Keratinocyte (primary cell): ENCODE measurements around the gene SH2B2. TPM values are rescaled to one million over a fixed set of nuclear protein-coding genes. Genes with fewer than 3 reads are reported as not detected.

Experiments used
- DNase-seq: peaks from one replicate; pipeline ENCODE4 v3.0.0-alpha.2; 2011; ENCODE audit warnings: low read depth, missing footprints, low spot score
- FAIRE-seq: peaks from 2 replicates; lab custom pipeline; 2011; peaks lifted over from hg19 to GRCh38; lab: Jason Lieb, UNC
- H2AFZ ChIP-seq: 2 replicates; pipeline ENCODE4 v1.6.0; 2012; ENCODE audit warnings: low read length, control low read depth, inconsistent platforms; ENCODE audit not compliant: control insufficient read depth
- H3K27ac ChIP-seq: 2 replicates; pipeline ENCODE4 v1.5.1; 2011; ENCODE audit warnings: low read length; ENCODE audit not compliant: control insufficient read depth, insufficient read depth
- H3K27me3 ChIP-seq: 3 replicates; pipeline ENCODE4 v1.6.0; 2011; ENCODE audit warnings: low read length; ENCODE audit not compliant: control insufficient read depth, insufficient read depth; ENCODE audit errors: extremely low read depth
- H3K36me3 ChIP-seq, 2 experiments: 2 replicates in 1 of 2; 3 replicates in 1 of 2; pipeline ENCODE4 v1.5.1; 2011; ENCODE audit warnings: low read length in 2 of 2, mild to moderate bottlenecking in 1 of 2; ENCODE audit not compliant: control insufficient read depth in 2 of 2, insufficient read depth in 2 of 2; ENCODE audit errors: extremely low read depth in 1 of 2
- H3K4me1 ChIP-seq: 3 replicates; pipeline ENCODE4 v1.5.1; 2011; ENCODE audit warnings: low read length; ENCODE audit not compliant: control insufficient read depth, insufficient read depth; ENCODE audit errors: extremely low read depth
- H3K4me2 ChIP-seq: 3 replicates; pipeline ENCODE4 v1.6.0; 2011; ENCODE audit warnings: low read depth, low read length; ENCODE audit not compliant: control insufficient read depth, insufficient read depth; ENCODE audit errors: extremely low read depth
- H3K4me3 ChIP-seq, 3 experiments: fragments of 200-600 bp in 1 of 3; sonication (generic) in 1 of 3; 2 replicates in 2 of 3; 3 replicates in 1 of 3; pipeline ENCODE4 v1.5.1; 2011 to 2016; ENCODE audit warnings: low read length in 3 of 3, mild to moderate bottlenecking in 3 of 3, control low read depth in 2 of 3, inconsistent platforms in 1 of 3, low read depth in 1 of 3, mixed read lengths in 1 of 3, mixed run types in 1 of 3, moderate library complexity in 1 of 3; ENCODE audit not compliant: control insufficient read depth in 2 of 3, insufficient read depth in 2 of 3; ENCODE audit errors: extremely low read depth in 1 of 3
- H3K79me2 ChIP-seq: 2 replicates; pipeline ENCODE4 v1.6.0; 2012; ENCODE audit warnings: low read length; ENCODE audit not compliant: control insufficient read depth, insufficient read depth
- H3K9ac ChIP-seq: 3 replicates; pipeline ENCODE4 v1.6.0; 2011; ENCODE audit warnings: low read length; ENCODE audit not compliant: control insufficient read depth, insufficient read depth; ENCODE audit errors: extremely low read depth
- H3K9me1 ChIP-seq: 3 replicates; pipeline ENCODE4 v1.6.0; 2011; ENCODE audit warnings: low read length; ENCODE audit not compliant: control insufficient read depth, insufficient read depth; ENCODE audit errors: extremely low read depth
- H3K9me3 ChIP-seq: 2 replicates; pipeline ENCODE4 v1.5.1; 2012; ENCODE audit warnings: low read depth, low read length; ENCODE audit not compliant: control insufficient read depth
- H4K20me1 ChIP-seq: 3 replicates; pipeline ENCODE4 v1.6.0; 2011; ENCODE audit warnings: low read length; ENCODE audit not compliant: control insufficient read depth, insufficient read depth; ENCODE audit errors: extremely low read depth
- EZH2 ChIP-seq: IDR thresholded peaks from one replicate; pipeline ENCODE4 v1.6.1; 2012; ENCODE audit warnings: inconsistent platforms, mild to moderate bottlenecking, low read length, moderate library complexity
- dilution Hi-C: fragments of 300-500 bp; cut with MboI; formaldehyde crosslinking; loops from one replicate; pipeline ENCODE4 v1.7.0; 2020; ENCODE audit warnings: low sequenced_read_pairs; ENCODE audit not compliant: extremely low pct_ligation_motif_present
- polyA plus RNA-seq, 5 experiments: library from polyadenylated mRNA; depleted of rRNA in 3 of 5; stranded (reverse) in 3 of 5; stranded (forward) in 1 of 5; unstranded in 1 of 5; fragments of >200 nt; gene quantifications; 1 replicate in 1 of 5; 2 replicates in 3 of 5; 3 replicates in 1 of 5; pipeline versions ENCODE4 v1.2.1 to v1.2.3, GENCODE V29; 2011 to 2012; ENCODE audit warnings: missing spikeins in 2 of 5, low read depth in 1 of 5, low replicate concordance in 1 of 5
- TF ChIP-seq, protein P1 (sequence below), 3 experiments: IDR thresholded peaks in 1 of 3; conservative IDR thresholded peaks in 1 of 3; optimal IDR thresholded peaks in 1 of 3; 2 replicates in 2 of 3; 3 replicates in 1 of 3; pipeline versions ENCODE3 to v1.5.1; 2011; ENCODE audit warnings: low read length in 3 of 3, mild to moderate bottlenecking in 3 of 3, moderate library complexity in 2 of 3, control low read depth in 1 of 3, inconsistent platforms in 1 of 3; ENCODE audit not compliant: insufficient read depth in 2 of 3; ENCODE audit errors: extremely low read depth in 1 of 3

SH2B2 gene
- polyA plus RNA-seq, 1 donor (not counting 4 experiments of a cell fraction or from before 2014, with no cell fraction given): 0.59 TPM

DNA sequence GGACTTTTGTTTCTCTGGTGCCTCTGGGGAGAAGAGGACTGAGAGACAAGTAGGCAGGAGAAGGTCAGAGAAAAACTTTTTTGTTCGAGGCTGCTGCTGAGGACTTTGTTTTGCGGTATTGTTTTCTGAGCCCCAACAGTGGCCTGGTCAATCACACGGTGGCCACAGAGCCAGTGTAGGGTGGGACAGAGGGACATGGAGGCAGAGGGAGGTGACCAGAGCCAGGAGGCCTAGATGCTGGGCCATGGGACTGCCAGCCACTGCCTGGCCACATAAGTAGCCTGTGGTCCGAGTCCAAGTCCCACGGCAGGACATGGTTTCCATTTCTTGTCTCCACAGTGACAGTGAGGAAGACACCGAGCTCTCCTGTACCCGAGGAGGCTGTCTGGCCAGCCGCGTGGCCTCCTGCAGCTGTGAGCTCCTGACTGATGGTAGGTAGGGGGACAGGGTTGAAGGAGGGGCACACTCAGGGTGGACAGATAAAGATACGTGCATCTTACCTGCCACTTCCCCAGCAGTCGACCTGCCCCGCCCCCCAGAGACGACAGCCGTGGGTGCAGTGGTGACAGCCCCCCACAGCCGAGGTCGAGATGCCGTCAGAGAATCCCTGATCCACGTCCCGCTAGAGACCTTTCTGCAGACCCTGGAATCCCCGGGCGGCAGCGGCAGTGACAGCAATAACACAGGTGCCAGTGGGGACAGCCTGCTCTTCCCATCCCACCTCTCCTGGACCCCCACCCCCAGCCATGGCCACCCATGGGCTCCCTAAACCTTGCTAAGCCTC lies 27.5 kb downstream of the SH2B2 start:
- Histone ChIP-seq H4K20me1 (peaks cover 4% of the 10 kb centered on the region), H2AFZ (no peak overlapping the region), H3K79me2 (no peaks in the 10 kb centered on the region), H3K4me1 (peaks cover 6% of the 10 kb centered on the region), H3K27me3 (no peaks in the 10 kb centered on the region), H3K36me3 (no peaks in the 10 kb centered on the region), H3K4me2 (no peak overlapping the region), H3K9me3 (no peaks in the 10 kb centered on the region), H3K9me1 (no peaks in the 10 kb centered on the region), H3K4me3 (no peak overlapping the region), H3K9ac (no peak overlapping the region), H3K27ac (no peak overlapping the region)
- DNase-seq (no peak), FAIRE-seq (no peak)
- dilution Hi-C loops: no loop called here
- TF ChIP-seq, protein P1, sequence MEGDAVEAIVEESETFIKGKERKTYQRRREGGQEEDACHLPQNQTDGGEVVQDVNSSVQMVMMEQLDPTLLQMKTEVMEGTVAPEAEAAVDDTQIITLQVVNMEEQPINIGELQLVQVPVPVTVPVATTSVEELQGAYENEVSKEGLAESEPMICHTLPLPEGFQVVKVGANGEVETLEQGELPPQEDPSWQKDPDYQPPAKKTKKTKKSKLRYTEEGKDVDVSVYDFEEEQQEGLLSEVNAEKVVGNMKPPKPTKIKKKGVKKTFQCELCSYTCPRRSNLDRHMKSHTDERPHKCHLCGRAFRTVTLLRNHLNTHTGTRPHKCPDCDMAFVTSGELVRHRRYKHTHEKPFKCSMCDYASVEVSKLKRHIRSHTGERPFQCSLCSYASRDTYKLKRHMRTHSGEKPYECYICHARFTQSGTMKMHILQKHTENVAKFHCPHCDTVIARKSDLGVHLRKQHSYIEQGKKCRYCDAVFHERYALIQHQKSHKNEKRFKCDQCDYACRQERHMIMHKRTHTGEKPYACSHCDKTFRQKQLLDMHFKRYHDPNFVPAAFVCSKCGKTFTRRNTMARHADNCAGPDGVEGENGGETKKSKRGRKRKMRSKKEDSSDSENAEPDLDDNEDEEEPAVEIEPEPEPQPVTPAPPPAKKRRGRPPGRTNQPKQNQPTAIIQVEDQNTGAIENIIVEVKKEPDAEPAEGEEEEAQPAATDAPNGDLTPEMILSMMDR (optimal IDR thresholded peaks at IDR 0.05 in 1 of 3, IDR thresholded peaks at IDR 0.05 in 1 of 3, conservative IDR thresholded peaks at IDR 0.05 in 1 of 3; ENCODE audit: extremely low read depth in 1 of 3, insufficient read depth in 2 of 3, low read length in 3 of 3): no peak
- TF ChIP-seq EZH2: no peak

DNA sequence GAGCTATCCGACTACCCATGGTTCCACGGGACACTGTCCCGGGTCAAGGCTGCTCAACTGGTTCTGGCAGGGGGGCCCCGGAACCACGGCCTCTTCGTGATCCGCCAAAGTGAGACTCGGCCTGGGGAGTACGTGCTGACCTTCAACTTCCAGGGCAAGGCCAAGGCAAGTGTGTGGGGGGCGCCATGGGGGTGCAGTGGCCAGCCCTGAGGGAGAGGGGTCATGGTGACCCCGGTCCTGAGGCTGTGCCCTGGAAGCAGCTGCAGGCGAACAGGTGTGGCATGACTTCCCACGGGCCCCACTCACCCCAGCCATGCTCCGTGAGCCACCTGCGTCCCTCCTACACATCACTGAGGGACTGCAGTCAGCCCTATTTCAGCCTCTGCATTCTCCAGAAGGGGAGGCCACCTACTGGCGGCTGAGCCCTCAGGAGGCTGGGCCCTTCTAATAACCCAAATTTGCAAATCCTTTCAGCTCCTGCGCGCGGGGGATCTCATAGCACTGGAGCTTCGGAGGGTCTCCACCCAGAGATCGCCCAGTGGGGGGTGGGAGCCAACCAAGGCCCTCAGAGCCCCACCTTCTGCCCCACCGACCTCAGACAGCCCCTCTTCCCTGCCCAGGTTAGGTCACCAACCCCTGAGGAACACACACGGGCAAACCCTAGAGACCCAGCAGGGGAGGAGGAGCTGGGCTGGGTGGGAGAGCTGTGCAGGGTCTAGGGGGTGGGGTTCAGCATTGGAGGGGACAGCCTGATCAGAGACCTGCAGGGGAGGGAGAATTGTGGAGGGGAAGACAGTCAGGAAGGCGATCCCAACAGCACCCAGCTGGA lies 30.8 kb downstream of the SH2B2 start:
- Histone ChIP-seq H3K27ac (no peak overlapping the region), H4K20me1 (peaks cover 4% of the 10 kb centered on the region), H3K9me3 (no peaks in the 10 kb centered on the region), H3K4me1 (peaks cover 6% of the 10 kb centered on the region), H3K79me2 (no peaks in the 10 kb centered on the region), H3K4me3 (no peak overlapping the region), H3K36me3 (no peaks in the 10 kb centered on the region), H3K9me1 (no peaks in the 10 kb centered on the region), H3K4me2 (no peak overlapping the region), H2AFZ (no peak overlapping the region), H3K9ac (no peak overlapping the region), H3K27me3 (peaks cover 12% of the 10 kb centered on the region)
- DNase-seq (no peak), FAIRE-seq (no peak)
- dilution Hi-C loops: no loop called here
- TF ChIP-seq, protein P1 (optimal IDR thresholded peaks at IDR 0.05 in 1 of 3, IDR thresholded peaks at IDR 0.05 in 1 of 3, conservative IDR thresholded peaks at IDR 0.05 in 1 of 3; ENCODE audit: extremely low read depth in 1 of 3, insufficient read depth in 2 of 3, low read length in 3 of 3): no peak
- no peak for TF ChIP-seq EZH2
